GF-D8 (cell line): ENCODE results near the gene ADK.
A peak's percentile ranks its signal among the peaks of the same experiment; 100 is the strongest.

ENCODE experiments used
- DNase-seq: peaks from one replicate; lab custom pipeline; 2025; lab: John Stamatoyannopoulos, UW

The ADK gene

DNA sequence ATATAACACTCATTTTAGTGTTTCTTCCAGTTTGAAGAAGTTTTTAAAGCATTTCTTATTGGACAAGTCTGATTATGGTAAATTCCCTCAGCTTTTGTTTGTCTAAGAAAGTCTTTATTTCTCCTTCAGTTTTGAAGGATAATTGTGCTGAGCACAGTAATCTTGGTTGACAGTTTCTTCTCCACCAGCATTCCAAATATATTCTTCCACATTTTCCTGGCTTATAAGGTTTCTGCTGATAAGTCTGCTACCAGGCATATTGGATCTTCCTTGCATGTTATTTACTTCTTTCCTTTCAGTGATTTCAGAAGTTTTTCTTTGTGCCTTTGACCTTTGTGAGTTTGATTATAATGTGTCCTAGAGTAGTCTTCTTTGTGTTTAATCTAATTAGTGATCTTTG is 210.7 kb downstream of the ADK start:
- no peak for DNase-seq

- no peak for DNase-seq
Observed at GRCh38 chr10:74363727-74364126, 212.7 kb downstream of the ADK start.

DNA sequence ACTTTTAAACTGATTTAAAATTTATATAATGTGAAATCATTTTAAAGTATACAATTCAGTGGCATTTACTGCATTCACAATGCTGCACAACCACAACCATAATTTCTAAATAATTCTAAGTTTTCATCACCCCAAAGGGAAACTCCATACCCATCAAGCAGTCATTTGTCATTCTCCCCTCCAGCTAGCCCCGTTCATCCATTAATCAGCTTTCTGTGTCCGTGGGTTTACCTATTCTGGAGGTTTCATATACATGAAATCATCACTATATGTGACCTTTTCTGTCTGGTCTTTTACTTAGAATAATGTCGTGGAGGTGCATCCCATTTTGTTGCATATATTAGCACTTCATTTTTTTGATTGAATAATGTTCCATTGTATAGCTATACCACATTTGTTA is 214.1 kb downstream of the ADK start:
- DNase-seq: no peak

GRCh38 chr10:74371696-74372095 is 220.7 kb downstream of the ADK start:
- DNase-seq: no peak

- DNase-seq: no peak
Observed at GRCh38 chr10:74373059-74373458, 222.0 kb downstream of the ADK start.

GRCh38 chr10:74377476-74377875 is 226.5 kb downstream of the ADK start:
- DNase-seq: no peak

- DNase-seq: no peak
Observed at GRCh38 chr10:74379474-74379873, 228.5 kb downstream of the ADK start.

GRCh38 chr10:74380795-74381194 is 229.8 kb downstream of the ADK start:
- no peak for DNase-seq

- DNase-seq: no peak
Observed at GRCh38 chr10:74381291-74381853, 230.4 kb downstream of the ADK start.

DNA sequence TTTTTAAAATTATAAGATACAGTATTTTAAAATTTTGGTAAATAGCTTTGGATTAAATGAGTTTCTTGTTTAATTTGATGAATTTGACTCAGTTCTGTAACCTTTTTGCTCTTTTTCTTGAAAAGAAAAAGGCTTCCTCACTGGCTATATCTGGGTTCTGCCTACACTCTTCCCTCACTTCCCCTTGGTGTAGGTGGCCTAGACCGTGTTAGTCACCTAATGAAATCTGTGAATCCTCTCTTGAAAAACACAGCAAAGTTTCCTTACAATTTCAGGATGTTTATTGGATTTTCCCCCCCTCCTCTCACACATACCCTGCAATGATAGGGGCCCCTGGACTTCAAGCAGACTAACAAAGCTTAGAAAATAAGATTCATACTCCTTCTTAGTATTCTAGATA is 231.6 kb downstream of the ADK start:
- DNase-seq: no peak

- no peak for DNase-seq
Observed at GRCh38 chr10:74383642-74384041, 232.6 kb downstream of the ADK start.

DNA sequence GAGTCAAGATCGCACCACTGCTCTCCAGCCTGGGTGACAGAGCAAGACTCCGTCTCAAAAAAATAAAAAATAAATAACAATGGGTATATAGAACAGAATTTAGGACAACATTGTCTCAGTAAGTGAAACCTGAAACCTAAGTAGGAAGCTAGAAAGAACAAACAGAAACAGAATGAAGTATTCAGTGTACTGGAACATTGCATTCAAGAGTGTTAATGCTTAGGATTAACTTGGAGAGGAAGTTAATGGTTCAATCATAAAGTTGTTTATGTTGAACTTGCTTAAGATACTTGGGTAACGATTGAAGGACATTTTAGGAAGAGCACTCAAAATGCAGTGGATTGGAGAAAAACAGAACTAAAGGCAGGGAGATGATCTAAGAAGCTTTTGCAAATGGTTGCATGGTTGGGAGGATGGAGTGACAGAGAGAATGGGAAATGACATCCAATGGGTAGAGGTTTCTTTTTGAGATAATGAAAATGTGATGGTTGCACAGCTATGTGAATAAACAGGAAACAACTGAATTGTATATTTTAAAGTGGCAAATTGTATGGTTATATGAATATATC is 233.7 kb downstream of the ADK start:
- DNase-seq: no peak

GRCh38 chr10:74388801-74389200 is 237.8 kb downstream of the ADK start:
- no peak for DNase-seq

DNA sequence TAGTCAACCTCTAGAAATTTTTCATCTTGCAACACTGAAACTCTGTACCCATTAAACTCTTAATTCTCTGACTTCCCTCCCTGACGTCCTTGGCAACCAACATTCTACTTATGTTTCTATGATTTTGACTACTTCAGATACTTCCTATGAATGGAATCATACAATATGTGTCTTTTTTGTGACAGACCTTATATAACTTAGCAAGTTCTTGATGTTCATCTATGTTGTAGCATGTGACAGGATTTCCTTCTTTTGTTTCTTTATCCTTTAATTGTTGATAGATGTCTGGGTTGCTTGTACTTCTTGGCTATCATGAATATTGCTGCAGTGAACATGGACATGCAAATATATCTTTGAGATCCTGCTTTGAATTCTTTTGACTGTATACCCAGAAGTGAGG is 240.8 kb downstream of the ADK start:
- no peak for DNase-seq

DNA sequence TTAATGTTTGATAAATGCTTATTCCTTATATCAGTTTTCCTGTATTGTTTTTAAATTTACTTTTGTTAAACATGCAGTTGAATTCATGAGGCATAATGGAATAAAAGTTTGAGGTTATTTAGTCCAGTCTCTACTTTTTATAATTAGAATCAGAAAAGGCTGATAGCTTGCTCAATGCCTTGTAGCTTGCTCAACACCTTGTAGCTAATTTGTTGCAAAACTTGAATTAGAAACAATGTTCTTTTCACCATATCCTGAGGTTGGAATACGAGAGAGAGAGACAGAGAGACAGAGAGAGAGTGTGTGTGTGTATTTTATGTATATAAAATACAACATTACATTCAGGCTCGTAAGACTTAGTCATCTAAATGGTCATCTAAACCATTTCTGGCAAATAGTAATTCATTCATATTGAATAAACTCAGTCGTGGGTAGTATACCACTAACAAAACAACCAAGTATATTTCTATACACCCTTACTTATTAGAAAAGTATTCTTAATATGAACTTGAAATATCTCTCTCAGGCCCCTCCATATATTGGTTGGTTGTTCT is 243.5 kb downstream of the ADK start:
- DNase-seq: no peak

DNA sequence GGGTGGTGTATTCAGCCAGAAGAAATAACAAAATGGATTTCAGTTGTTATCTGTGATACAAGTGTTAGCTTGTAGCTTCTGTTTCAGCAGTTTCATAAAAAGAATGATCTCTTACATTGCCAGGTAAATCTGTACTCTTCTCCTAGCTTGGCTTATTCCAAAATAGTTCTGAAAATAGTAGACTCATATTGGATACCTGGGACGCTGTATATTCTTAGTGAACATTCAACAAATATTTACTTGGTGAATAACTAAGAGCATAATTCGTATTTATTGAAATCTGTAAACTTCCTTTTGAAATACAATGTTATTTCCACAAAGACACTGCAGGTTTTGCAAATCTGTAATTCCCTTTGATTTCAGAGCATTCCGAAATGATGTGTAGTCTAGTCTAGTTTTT is 249.2 kb downstream of the ADK start:
- no peak for DNase-seq

- no peak for DNase-seq
Observed at GRCh38 chr10:74406006-74406405, 255.0 kb downstream of the ADK start.

DNA sequence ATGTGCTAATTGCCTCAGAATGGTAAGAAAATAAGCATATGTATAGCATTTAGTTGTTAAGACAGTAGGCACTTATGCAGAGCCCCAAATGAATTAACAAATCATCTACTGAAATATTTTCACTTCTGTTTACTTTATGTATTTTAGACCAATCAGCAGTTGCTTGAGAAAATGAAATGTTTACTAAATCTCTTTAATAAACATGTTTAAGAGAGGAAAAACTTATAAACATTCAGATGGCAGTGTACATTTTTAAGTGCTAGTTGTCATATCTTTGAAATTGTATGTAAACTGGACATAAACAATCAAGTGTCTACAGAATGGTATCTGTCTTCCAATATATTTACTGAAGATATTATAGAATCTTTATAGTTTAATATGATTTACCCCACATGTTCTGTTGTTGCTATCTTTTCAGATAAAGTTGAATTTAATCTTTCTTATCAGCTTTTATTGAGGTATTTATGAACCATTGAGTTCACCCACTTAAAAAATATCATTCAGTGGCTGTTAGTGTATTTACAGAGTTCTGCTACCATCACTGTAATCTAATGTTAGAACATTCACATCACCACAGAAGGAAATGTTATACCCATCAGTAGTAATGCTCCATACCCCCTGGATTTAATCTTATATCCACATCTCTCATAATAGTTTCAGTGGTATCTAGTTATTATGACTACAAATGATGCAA is 264.3 kb downstream of the ADK start:
- DNase-seq: no peak

GRCh38 chr10:74417397-74417796 is 266.4 kb downstream of the ADK start:
- DNase-seq: no peak

- DNase-seq: no peak
Observed at GRCh38 chr10:74418285-74418872, 267.4 kb downstream of the ADK start.

GRCh38 chr10:74419491-74419951 is 268.5 kb downstream of the ADK start:
- DNase-seq: no peak

GRCh38 chr10:74419958-74420375 is 268.9 kb downstream of the ADK start:
- peak; percentile 3 for DNase-seq

- DNase-seq: no peak
Observed at GRCh38 chr10:74424565-74424964, 273.5 kb downstream of the ADK start.
